ENCODE results near the gene QRFPR.

DNA sequence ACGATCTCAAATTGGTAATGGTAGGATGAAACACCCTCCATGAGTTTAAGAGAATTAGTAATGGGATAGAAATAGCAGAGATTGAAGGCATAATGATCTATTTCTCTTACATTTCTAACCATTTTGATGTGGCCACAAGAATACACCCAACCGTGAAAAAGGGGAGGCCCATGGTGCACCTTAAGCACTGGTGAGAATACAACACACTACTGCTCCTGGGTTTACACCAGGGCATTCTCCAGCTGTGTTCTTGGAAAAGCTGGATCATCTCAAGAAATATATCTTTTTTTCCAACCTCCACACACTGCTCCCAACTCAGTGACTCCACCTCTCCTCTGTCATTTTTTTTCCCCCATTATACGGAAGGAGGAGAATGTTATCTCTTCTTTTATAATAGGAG is 1.5 kb downstream of the QRFPR start:
- TF ChIP-seq CTCF (IDR thresholded peaks at IDR 0.05) (no peak), POLR2A (IDR thresholded peaks at IDR 0.05) (no peak), POLR2AphosphoS5 (IDR thresholded peaks at IDR 0.05) (no peak)

All from upper lobe of left lung (tissue), 4 donors.